Measurements from ENCODE around the gene HPGDS. TPM values are rescaled to one million over a fixed set of nuclear protein-coding genes. Genes with fewer than 3 reads are reported as not detected.
"Not testable (repeated sequence)": the region's sequence is repeated elsewhere in the genome, so short reads cannot be mapped to it uniquely, and the experiment has no call there.

Gene HPGDS
- total and polyA plus RNA-seq, 2 experiments from 2014 or later, result not detected

GRCh38 chr4:94332983-94333590 is 9.5 kb downstream of the HPGDS start:
- Histone ChIP-seq H3K9ac (no peak overlapping the region), H3K27me3 (replicated peaks; ENCODE audit: insufficient read depth) (peaks cover 7% of the 10 kb centered on the region), H3K4me2 (ENCODE audit: unreplicated experiment) (no peak overlapping the region), H3K9me2 (ENCODE audit: insufficient read depth) (no peaks in the 10 kb centered on the region), H4K20me1 (ENCODE audit: insufficient read depth) (no peaks in the 10 kb centered on the region), H3K79me2 (ENCODE audit: insufficient read depth) (no peaks in the 10 kb centered on the region), H3K27ac (no peak overlapping the region), H3K4me3 (no peak overlapping the region), H3K36me3 (ENCODE audit: low read depth) (no peaks in the 10 kb centered on the region), H3F3A (ENCODE audit: insufficient read depth) (no peaks in the 10 kb centered on the region), H2AFZ (no peak overlapping the region), H3K9me3 (ENCODE audit: low read depth) (no peaks in the 10 kb centered on the region), H3K4me1 (ENCODE audit: insufficient read depth) (no peaks in the 10 kb centered on the region)
- TF ChIP-seq EZH2 (IDR thresholded peaks at IDR 0.05; ENCODE audit: insufficient read depth, poor library complexity, severe bottlenecking) (no peak), EZH2phosphoT487 (IDR thresholded peaks at IDR 0.05; ENCODE audit: insufficient read depth, low read depth) (no peak)
- WGBS, 2 experiments (ENCODE audit: low coverage in 1 of 2, low lambda C conversion rate in 2 of 2, missing lambda C conversion rate in 2 of 2), result 74 to 80% methylated on average over 5 of the region's 5 CpGs
- DNase-seq, result no peak
- in situ Hi-C loops (cut with MboI), result no loop called here

- Histone ChIP-seq H3K27me3 (replicated peaks; ENCODE audit: insufficient read depth) (peaks cover 7% of the 10 kb centered on the region), H3K9me3 (ENCODE audit: low read depth) (no peaks in the 10 kb centered on the region), H3K27ac (no peak overlapping the region), H3K4me1 (ENCODE audit: insufficient read depth) (no peaks in the 10 kb centered on the region), H3K9me2 (ENCODE audit: insufficient read depth) (no peaks in the 10 kb centered on the region), H3K4me3 (no peak overlapping the region), H3K36me3 (ENCODE audit: low read depth) (no peaks in the 10 kb centered on the region), H2AFZ (no peak overlapping the region), H3K4me2 (ENCODE audit: unreplicated experiment) (no peak overlapping the region), H4K20me1 (ENCODE audit: insufficient read depth) (no peaks in the 10 kb centered on the region), H3K9ac (no peak overlapping the region), H3F3A (ENCODE audit: insufficient read depth) (no peaks in the 10 kb centered on the region), H3K79me2 (ENCODE audit: insufficient read depth) (no peaks in the 10 kb centered on the region)
- 23 to 28% methylated on average over 1 of the region's 1 CpG for WGBS, 2 experiments (ENCODE audit: low coverage in 1 of 2, low lambda C conversion rate in 2 of 2, missing lambda C conversion rate in 2 of 2)
- in situ Hi-C loops (cut with MboI), result no loop called here
- no peak for DNase-seq
- TF ChIP-seq EZH2 (IDR thresholded peaks at IDR 0.05; ENCODE audit: insufficient read depth, poor library complexity, severe bottlenecking), result no peak
- no peak for TF ChIP-seq EZH2phosphoT487 (IDR thresholded peaks at IDR 0.05; ENCODE audit: insufficient read depth, low read depth)
Observed at GRCh38 chr4:94329933-94330332, 12.7 kb downstream of the HPGDS start.

- Histone ChIP-seq H3K4me3 (no peak overlapping the region), H3K4me2 (ENCODE audit: unreplicated experiment) (no peak overlapping the region), H3K4me1 (ENCODE audit: insufficient read depth) (no peaks in the 10 kb centered on the region), H3K36me3 (ENCODE audit: low read depth) (no peaks in the 10 kb centered on the region), H3F3A (ENCODE audit: insufficient read depth) (no peaks in the 10 kb centered on the region), H3K9me3 (ENCODE audit: low read depth) (no peaks in the 10 kb centered on the region), H3K79me2 (ENCODE audit: insufficient read depth) (no peaks in the 10 kb centered on the region), H2AFZ (no peak overlapping the region), H3K27ac (no peak overlapping the region), H3K9ac (no peak overlapping the region), H4K20me1 (ENCODE audit: insufficient read depth) (no peaks in the 10 kb centered on the region), H3K9me2 (ENCODE audit: insufficient read depth) (no peaks in the 10 kb centered on the region), H3K27me3 (replicated peaks; ENCODE audit: insufficient read depth) (peaks cover 6% of the 10 kb centered on the region)
- in situ Hi-C loops (cut with MboI), result no loop called here
- TF ChIP-seq EZH2phosphoT487 (IDR thresholded peaks at IDR 0.05; ENCODE audit: insufficient read depth, low read depth) (no peak), EZH2 (IDR thresholded peaks at IDR 0.05; ENCODE audit: insufficient read depth, poor library complexity, severe bottlenecking) (no peak)
- 65 to 69% methylated on average over 1 of the region's 1 CpG for WGBS, 2 experiments (ENCODE audit: low coverage in 1 of 2, low lambda C conversion rate in 2 of 2, missing lambda C conversion rate in 2 of 2)
- no peak for DNase-seq
Observed at GRCh38 chr4:94325835-94326234, 16.8 kb downstream of the HPGDS start.

GRCh38 chr4:94319927-94320326 is 22.7 kb downstream of the HPGDS start:
- H3K27ac ChIP-seq; in situ Hi-C loops (cut with MboI); H3F3A ChIP-seq (ENCODE audit: insufficient read depth); H3K36me3 ChIP-seq (ENCODE audit: low read depth); H2AFZ ChIP-seq; H3K4me1 ChIP-seq (ENCODE audit: insufficient read depth); DNase-seq; H3K79me2 ChIP-seq (ENCODE audit: insufficient read depth); H3K9ac ChIP-seq; H3K4me3 ChIP-seq; H3K9me3 ChIP-seq (ENCODE audit: low read depth); H4K20me1 ChIP-seq (ENCODE audit: insufficient read depth); H3K27me3 ChIP-seq (replicated peaks; ENCODE audit: insufficient read depth); H3K4me2 ChIP-seq (ENCODE audit: unreplicated experiment); H3K9me2 ChIP-seq (ENCODE audit: insufficient read depth): not testable (repeated sequence)

All from GM23248 (cell line).